Kidney capillary endothelial cell (primary cell): ENCODE measurements around the gene DPP6.

Experiments used
- DNase-seq: peaks from one replicate; pipeline ENCODE4 v3.0.0-alpha.2; 2018; ENCODE audit warnings: low spot score

DPP6 gene

GRCh38 chr7:154532771-154533170, 480.6 kb downstream of the DPP6 start:
- DNase-seq = no peak

GRCh38 chr7:154540596-154540995, 488.4 kb downstream of the DPP6 start:
- DNase-seq = no peak

GRCh38 chr7:154541606-154542005, 489.4 kb downstream of the DPP6 start:
- DNase-seq = no peak

GRCh38 chr7:154546946-154547587, 494.9 kb downstream of the DPP6 start:
- no peak for DNase-seq

GRCh38 chr7:154553711-154554265, 501.6 kb downstream of the DPP6 start:
- DNase-seq = no peak

- no peak for DNase-seq
Observed at GRCh38 chr7:154559454-154559853, 507.3 kb downstream of the DPP6 start.

GRCh38 chr7:154564676-154565075, 512.5 kb downstream of the DPP6 start:
- no peak for DNase-seq

- no peak for DNase-seq
Observed at GRCh38 chr7:154566877-154567276, 514.7 kb downstream of the DPP6 start.

- no peak for DNase-seq
Observed at GRCh38 chr7:154568346-154568745, 516.1 kb downstream of the DPP6 start.

GRCh38 chr7:154569916-154570315, 517.7 kb downstream of the DPP6 start:
- no peak for DNase-seq

- DNase-seq = no peak
Observed at GRCh38 chr7:154571772-154572171, 519.6 kb downstream of the DPP6 start.

GRCh38 chr7:154574235-154574634, 522.0 kb downstream of the DPP6 start:
- DNase-seq = no peak

GRCh38 chr7:154575497-154575896, 523.3 kb downstream of the DPP6 start:
- no peak for DNase-seq

- DNase-seq = no peak
Observed at GRCh38 chr7:154576604-154577003, 524.4 kb downstream of the DPP6 start.

GRCh38 chr7:154577141-154577873, 525.1 kb downstream of the DPP6 start:
- no peak for DNase-seq

- DNase-seq = no peak
Observed at GRCh38 chr7:154578336-154578735, 526.1 kb downstream of the DPP6 start.

- DNase-seq = no peak
Observed at GRCh38 chr7:154579711-154580110, 527.5 kb downstream of the DPP6 start.

- DNase-seq = no peak
Observed at GRCh38 chr7:154581251-154581890, 529.2 kb downstream of the DPP6 start.

GRCh38 chr7:154583454-154583853, 531.3 kb downstream of the DPP6 start:
- DNase-seq = no peak

- DNase-seq = no peak
Observed at GRCh38 chr7:154584352-154585252, 532.4 kb downstream of the DPP6 start.

GRCh38 chr7:154587792-154588191, 535.6 kb downstream of the DPP6 start:
- DNase-seq = no peak

- DNase-seq = no peak
Observed at GRCh38 chr7:154591544-154591943, 539.3 kb downstream of the DPP6 start.
